WTC11 (cell line): ENCODE measurements around the gene DUSP1.

Experiments
- ATF2 ChIP-seq: sonication (generic); formaldehyde crosslinking; IDR thresholded peaks from 2 replicates; pipeline ENCODE4 v1.8.1; 2022; ENCODE audit warnings: low read depth, missing genetic modification reagents, borderline replicate concordance
- CTCF ChIP-seq: fragments of 200-600 bp; IDR thresholded peaks from 2 replicates; pipeline ENCODE4 v1.8.0; 2022; ENCODE audit warnings: antibody characterized with exemption
- E2F1 ChIP-seq: sonication (generic); formaldehyde crosslinking; IDR thresholded peaks from 2 replicates; pipeline ENCODE4 v1.8.0; 2022; ENCODE audit warnings: mild to moderate bottlenecking, missing genetic modification reagents
- FOXK1 ChIP-seq: sonication (generic); formaldehyde crosslinking; IDR thresholded peaks from 2 replicates; pipeline ENCODE4 v1.8.0; 2022; ENCODE audit warnings: mild to moderate bottlenecking, moderate library complexity, missing genetic modification reagents
- HMGXB4 ChIP-seq: sonication (generic); formaldehyde crosslinking; IDR thresholded peaks from 2 replicates; pipeline ENCODE4 v1.8.1; 2023; ENCODE audit warnings: mild to moderate bottlenecking, moderate library complexity, missing genetic modification reagents
- JUN ChIP-seq: sonication (generic); formaldehyde crosslinking; IDR thresholded peaks from 2 replicates; pipeline ENCODE4 v1.8.0; 2023; ENCODE audit warnings: mild to moderate bottlenecking, missing genetic modification reagents
- MAX ChIP-seq: sonication (generic); formaldehyde crosslinking; IDR thresholded peaks from 2 replicates; pipeline ENCODE4 v1.8.0; 2022; ENCODE audit warnings: mild to moderate bottlenecking, missing genetic modification reagents
- RORB ChIP-seq: fragments of 250-450 bp; sonication (Bioruptor Pico); IDR thresholded peaks from 2 replicates; pipeline ENCODE4 v1.9.0; 2021; ENCODE audit warnings: mild to moderate bottlenecking
- SP1 ChIP-seq: sonication (generic); formaldehyde crosslinking; conservative IDR thresholded peaks from 2 replicates; pipeline ENCODE4 v1.8.1; 2022; ENCODE audit warnings: missing genetic modification reagents
- TEAD1 ChIP-seq: sonication (generic); formaldehyde crosslinking; IDR thresholded peaks from 2 replicates; pipeline ENCODE4 v1.8.0; 2022; ENCODE audit warnings: mild to moderate bottlenecking, missing genetic modification reagents
- TP53 ChIP-seq: sonication (generic); formaldehyde crosslinking; IDR thresholded peaks from 2 replicates; pipeline ENCODE4 v1.8.1; 2023; ENCODE audit warnings: mild to moderate bottlenecking, missing genetic modification reagents
- ZBTB21 ChIP-seq: sonication (generic); formaldehyde crosslinking; IDR thresholded peaks from 2 replicates; pipeline ENCODE4 v1.8.1; 2023; ENCODE audit warnings: mild to moderate bottlenecking, missing genetic modification reagents, borderline replicate concordance
- ZNF138 ChIP-seq: sonication (generic); formaldehyde crosslinking; conservative IDR thresholded peaks from 2 replicates; pipeline ENCODE4 v1.8.1; 2022; ENCODE audit warnings: mild to moderate bottlenecking, moderate library complexity, missing genetic modification reagents
- TF ChIP-seq, protein P1 (sequence below): sonication (generic); formaldehyde crosslinking; IDR thresholded peaks from 2 replicates; pipeline ENCODE4 v1.8.1; 2022; ENCODE audit warnings: missing genetic modification reagents, borderline replicate concordance

- TF ChIP-seq CTCF = no peak
- no peak for TF ChIP-seq TP53 (CRISPR knock-in tag)
- TF ChIP-seq FOXK1 (CRISPR knock-in tag) = no peak
- TF ChIP-seq, protein P1, sequence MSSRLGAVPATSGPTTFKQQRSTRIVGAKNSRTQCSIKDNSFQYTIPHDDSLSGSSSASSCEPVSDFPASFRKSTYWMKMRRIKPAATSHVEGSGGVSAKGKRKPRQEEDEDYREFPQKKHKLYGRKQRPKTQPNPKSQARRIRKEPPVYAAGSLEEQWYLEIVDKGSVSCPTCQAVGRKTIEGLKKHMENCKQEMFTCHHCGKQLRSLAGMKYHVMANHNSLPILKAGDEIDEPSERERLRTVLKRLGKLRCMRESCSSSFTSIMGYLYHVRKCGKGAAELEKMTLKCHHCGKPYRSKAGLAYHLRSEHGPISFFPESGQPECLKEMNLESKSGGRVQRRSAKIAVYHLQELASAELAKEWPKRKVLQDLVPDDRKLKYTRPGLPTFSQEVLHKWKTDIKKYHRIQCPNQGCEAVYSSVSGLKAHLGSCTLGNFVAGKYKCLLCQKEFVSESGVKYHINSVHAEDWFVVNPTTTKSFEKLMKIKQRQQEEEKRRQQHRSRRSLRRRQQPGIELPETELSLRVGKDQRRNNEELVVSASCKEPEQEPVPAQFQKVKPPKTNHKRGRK (CRISPR knock-in tag) = no peak
- TF ChIP-seq ATF2 (CRISPR knock-in tag) = no peak
- TF ChIP-seq SP1 = no peak
- no peak for TF ChIP-seq ZBTB21 (CRISPR knock-in tag)
- TF ChIP-seq ZNF138 = no peak
- no peak for TF ChIP-seq MAX (CRISPR knock-in tag)
- no peak for TF ChIP-seq JUN (CRISPR knock-in tag)
- no peak for TF ChIP-seq E2F1 (CRISPR knock-in tag)
- TF ChIP-seq TEAD1 = no peak
- no peak for TF ChIP-seq HMGXB4
- no peak for TF ChIP-seq RORB (CRISPR knock-in tag)
Measured at GRCh38 chr5:172770374-172770674, 671 bp downstream of the DUSP1 start.
